Osteocyte (in vitro differentiated cells): ENCODE measurements around the gene TREM2. TPM values are rescaled to one million over a fixed set of nuclear protein-coding genes. Genes with fewer than 3 reads are reported as not detected.
"Not testable (repeated sequence)": the region's sequence is repeated elsewhere in the genome, so short reads cannot be mapped to it uniquely, and the experiment has no call there.

ENCODE experiments used
- DNase-seq: peaks from one replicate; pipeline ENCODE4 v3.0.0; 2021; ENCODE audit warnings: mixed read lengths; ENCODE audit not compliant: unreplicated experiment; ENCODE audit errors: extremely low spot score
- H3K27ac Mint-ChIP-seq: one replicate; pipeline ENCODE4 v1.8.0; 2021; ENCODE audit warnings: mild to moderate bottlenecking, mixed read lengths; ENCODE audit not compliant: unreplicated experiment
- H3K27me3 Mint-ChIP-seq: one replicate; pipeline ENCODE4 v1.8.0; 2021; ENCODE audit warnings: mixed read lengths; ENCODE audit not compliant: unreplicated experiment
- H3K36me3 Mint-ChIP-seq: one replicate; pipeline ENCODE4 v1.8.0; 2021; ENCODE audit warnings: mixed read lengths; ENCODE audit not compliant: unreplicated experiment
- H3K4me1 Mint-ChIP-seq: one replicate; pipeline ENCODE4 v1.8.0; 2021; ENCODE audit warnings: mixed read lengths; ENCODE audit not compliant: unreplicated experiment
- H3K4me3 Mint-ChIP-seq: one replicate; pipeline ENCODE4 v1.8.0; 2021; ENCODE audit warnings: mild to moderate bottlenecking, moderate library complexity, mixed read lengths; ENCODE audit not compliant: unreplicated experiment
- H3K9me3 Mint-ChIP-seq: one replicate; pipeline ENCODE4 v1.8.0; 2021; ENCODE audit warnings: mixed read lengths; ENCODE audit not compliant: unreplicated experiment
- CTCF ChIP-seq: fragments of 200-600 bp; sonication (generic); IDR thresholded peaks from 2 replicates; pipeline ENCODE4 v1.5.0; 2021; ENCODE audit warnings: antibody characterized with exemption, mild to moderate bottlenecking, moderate library complexity
- total RNA-seq: library from RNA; stranded (reverse); gene quantifications from 2 replicates; pipeline ENCODE4 v1.2.1, GENCODE V29; 2021

Gene TREM2
- total RNA-seq, 1 donor from 2014 or later: not detected

GRCh38 chr6:41122373-41122772, 40.5 kb downstream of the TREM2 start:
- H3K27ac Mint-ChIP-seq: no peak overlapping the region
- no peaks in the 10 kb centered on the region for H3K27me3 Mint-ChIP-seq
- peaks cover 25% of the 10 kb centered on the region for H3K36me3 Mint-ChIP-seq
- H3K4me1 Mint-ChIP-seq: peaks cover 3% of the 10 kb centered on the region
- no peak for DNase-seq
- TF ChIP-seq CTCF: no peak
- no peaks in the 10 kb centered on the region for H3K9me3 Mint-ChIP-seq
- H3K4me3 Mint-ChIP-seq: no peak overlapping the region

- Mint-ChIP-seq H3K4me3 (no peak overlapping the region), H3K4me1 (peaks cover 3% of the 10 kb centered on the region), H3K27me3 (no peaks in the 10 kb centered on the region), H3K27ac (no peak overlapping the region), H3K9me3 (no peaks in the 10 kb centered on the region), H3K36me3 (peaks cover 23% of the 10 kb centered on the region)
- no peak for TF ChIP-seq CTCF
- no peak for DNase-seq
These were observed 42.9 kb downstream of the TREM2 start for GRCh38 chr6:41120058-41120457.

GRCh38 chr6:41119508-41119907, 43.4 kb downstream of the TREM2 start:
- H3K4me3 Mint-ChIP-seq: no peak overlapping the region
- no peak for DNase-seq
- H3K4me1 Mint-ChIP-seq: peaks cover 3% of the 10 kb centered on the region
- no peaks in the 10 kb centered on the region for H3K9me3 Mint-ChIP-seq
- no peak for TF ChIP-seq CTCF
- H3K36me3 Mint-ChIP-seq: peaks cover 19% of the 10 kb centered on the region
- no peaks in the 10 kb centered on the region for H3K27me3 Mint-ChIP-seq
- H3K27ac Mint-ChIP-seq: no peak overlapping the region

- H3K27ac Mint-ChIP-seq, H3K27me3 Mint-ChIP-seq, H3K9me3 Mint-ChIP-seq, DNase-seq, H3K36me3 Mint-ChIP-seq, H3K4me1 Mint-ChIP-seq, H3K4me3 Mint-ChIP-seq: not testable (repeated sequence)
These were observed 47.9 kb downstream of the TREM2 start for GRCh38 chr6:41115027-41115426.

- Mint-ChIP-seq H3K9me3 (no peaks in the 10 kb centered on the region), H3K27me3 (no peaks in the 10 kb centered on the region), H3K4me1 (no peaks in the 10 kb centered on the region)
These were observed 51.9 kb downstream of the TREM2 start for GRCh38 chr6:41111017-41111416.

More at GRCh38 chr6:41111017-41111416, 51.9 kb downstream of the TREM2 start:
- TF ChIP-seq CTCF: no peak
- Mint-ChIP-seq H3K27ac (no peak overlapping the region), H3K36me3 (peaks cover 3% of the 10 kb centered on the region), H3K4me3 (no peak overlapping the region)
- DNase-seq: no peak

Other genes with a start within 250 kb of the TREM2 start
- 0.51 and 0.76 TPM in 2 replicates for gene UNC5CL, start 123.9 kb downstream of the TREM2 start, total RNA-seq
- gene TSPO2, start 120.6 kb downstream of the TREM2 start, total RNA-seq: not detected in 2 replicates
- not detected in 2 replicates for gene APOBEC2, start 109.9 kb downstream of the TREM2 start, total RNA-seq
- 14.7 and 17.2 TPM in 2 replicates for gene OARD1, start 90.8 kb downstream of the TREM2 start, total RNA-seq
- gene NFYA, start 90.1 kb downstream of the TREM2 start, total RNA-seq: 26.0 and 26.9 TPM in 2 replicates
- not detected in 2 replicates for gene TREML1, start 8.8 kb downstream of the TREM2 start, total RNA-seq
- gene TREML2, start 38.0 kb upstream of the TREM2 start, total RNA-seq: not detected in 2 replicates
- gene TREML4, start 65.2 kb upstream of the TREM2 start, total RNA-seq: not detected in 2 replicates
- not detected in 2 replicates for gene TREM1, start 123.6 kb upstream of the TREM2 start, total RNA-seq
- not detected in 2 replicates for gene NCR2, start 172.5 kb upstream of the TREM2 start, total RNA-seq